ENCODE results near the gene SRA1. TPM values are rescaled to one million over a fixed set of nuclear protein-coding genes. Genes with fewer than 3 reads are reported as not detected.

The SRA1 gene
- total RNA-seq, 1 experiment from 2014 or later = 37.8 TPM

GRCh38 chr5:140564196-140565023 is 7.1 kb upstream of the SRA1 start, which contains the start of the genes APBB3 and SLC35A4 (continued):
- TF ChIP-seq IRF1 (CRISPR knock-in tag; IDR thresholded peaks at IDR 0.05) = no peak
- peak; percentile 93 for TF ChIP-seq FOXP1 (CRISPR knock-in tag; IDR thresholded peaks at IDR 0.05; ENCODE audit: borderline replicate concordance)
- no peak for TF ChIP-seq SOX15 (CRISPR knock-in tag; IDR thresholded peaks at IDR 0.05)
- TF ChIP-seq GRHL2 (CRISPR knock-in tag; IDR thresholded peaks at IDR 0.05; ENCODE audit: insufficient replicate concordance, severe bottlenecking) = no peak
- TF ChIP-seq AR (CRISPR knock-in tag; IDR thresholded peaks at IDR 0.05) = no peak
- TF ChIP-seq, protein P1, sequence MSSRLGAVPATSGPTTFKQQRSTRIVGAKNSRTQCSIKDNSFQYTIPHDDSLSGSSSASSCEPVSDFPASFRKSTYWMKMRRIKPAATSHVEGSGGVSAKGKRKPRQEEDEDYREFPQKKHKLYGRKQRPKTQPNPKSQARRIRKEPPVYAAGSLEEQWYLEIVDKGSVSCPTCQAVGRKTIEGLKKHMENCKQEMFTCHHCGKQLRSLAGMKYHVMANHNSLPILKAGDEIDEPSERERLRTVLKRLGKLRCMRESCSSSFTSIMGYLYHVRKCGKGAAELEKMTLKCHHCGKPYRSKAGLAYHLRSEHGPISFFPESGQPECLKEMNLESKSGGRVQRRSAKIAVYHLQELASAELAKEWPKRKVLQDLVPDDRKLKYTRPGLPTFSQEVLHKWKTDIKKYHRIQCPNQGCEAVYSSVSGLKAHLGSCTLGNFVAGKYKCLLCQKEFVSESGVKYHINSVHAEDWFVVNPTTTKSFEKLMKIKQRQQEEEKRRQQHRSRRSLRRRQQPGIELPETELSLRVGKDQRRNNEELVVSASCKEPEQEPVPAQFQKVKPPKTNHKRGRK (CRISPR knock-in tag; IDR thresholded peaks at IDR 0.05; ENCODE audit: borderline replicate concordance) = no peak
- TF ChIP-seq MYBL2 (CRISPR knock-in tag; IDR thresholded peaks at IDR 0.05) = peak; percentile 90
- TF ChIP-seq ZNF532 (CRISPR knock-in tag; IDR thresholded peaks at IDR 0.05; ENCODE audit: borderline replicate concordance) = no peak
- no peak; the same call in 1 of the 2 replicates for TF ChIP-seq ELF4 (CRISPR knock-in tag; IDR thresholded peaks at IDR 0.05; ENCODE audit: low read depth)
- no peak for TF ChIP-seq NR1H2 (CRISPR knock-in tag; IDR thresholded peaks at IDR 0.05)
- TF ChIP-seq NFYB (CRISPR knock-in tag; conservative IDR thresholded peaks at IDR 0.05; ENCODE audit: low read depth) = no peak
- no peak for TF ChIP-seq MXD4 (CRISPR knock-in tag; IDR thresholded peaks at IDR 0.05; ENCODE audit: borderline replicate concordance)
- TF ChIP-seq FOXJ3 (CRISPR knock-in tag; IDR thresholded peaks at IDR 0.05; ENCODE audit: borderline replicate concordance) = no peak
- no peak for TF ChIP-seq HMGXB4 (CRISPR knock-in tag; IDR thresholded peaks at IDR 0.05)
- TF ChIP-seq ZNF232 (CRISPR knock-in tag; IDR thresholded peaks at IDR 0.05) = no peak
- TF ChIP-seq CBFB (CRISPR knock-in tag; IDR thresholded peaks at IDR 0.05; ENCODE audit: low read depth) = no peak
- peak; percentile 44; the same call in 1 of the 2 replicates for TF ChIP-seq SMAD3 (CRISPR knock-in tag; IDR thresholded peaks at IDR 0.05; ENCODE audit: borderline replicate concordance)
- peak; percentile 85; the same call in 1 of the 2 replicates for TF ChIP-seq ZBTB21 (CRISPR knock-in tag; IDR thresholded peaks at IDR 0.05; ENCODE audit: borderline replicate concordance)
- TF ChIP-seq ZNF281 (CRISPR knock-in tag; IDR thresholded peaks at IDR 0.05) = peak; percentile 75
- no peak for TF ChIP-seq ZNF396 (CRISPR knock-in tag; IDR thresholded peaks at IDR 0.05; ENCODE audit: borderline replicate concordance)
- no peak; the same call in 1 of the 2 replicates for TF ChIP-seq TCF7 (CRISPR knock-in tag; IDR thresholded peaks at IDR 0.05; ENCODE audit: low read depth)
- peak; percentile 91 for TF ChIP-seq NFE2L1 (CRISPR knock-in tag; IDR thresholded peaks at IDR 0.05)
- TF ChIP-seq ZNF263 (CRISPR knock-in tag; IDR thresholded peaks at IDR 0.05; ENCODE audit: low read depth) = no peak
